Neural cell (in vitro differentiated cells): ENCODE data around the gene MED13L. TPM values are rescaled to one million over a fixed set of nuclear protein-coding genes. Genes with fewer than 3 reads are reported as not detected.

ENCODE experiments used
- H2AFZ ChIP-seq: fragments of 200-600, 300-800 bp; sonication (generic), shearing (Covaris generic); 2 replicates; pipeline ENCODE4 v1.6.0; 2014; ENCODE audit warnings: low read depth, mild to moderate bottlenecking, antibody characterized with exemption, low read length, moderate library complexity
- H3F3A ChIP-seq: fragments of 200-600 bp; shearing (Covaris generic); 2 replicates; pipeline ENCODE4 v1.6.1; 2016; ENCODE audit warnings: mild to moderate bottlenecking, moderate library complexity, mixed read lengths, antibody characterized with exemption, low read length; ENCODE audit not compliant: insufficient read depth, poor library complexity, severe bottlenecking
- H3K27ac ChIP-seq: fragments of 200-600, 300-800 bp; sonication (generic), shearing (Covaris generic); 2 replicates; pipeline ENCODE4 v1.5.1; 2014; ENCODE audit warnings: mild to moderate bottlenecking, low read length, moderate library complexity
- H3K27me3 ChIP-seq: fragments of 300-800, 200-600 bp; sonication (generic), shearing (Covaris generic); 2 replicates; pipeline ENCODE4 v1.6.0; 2014; ENCODE audit warnings: mild to moderate bottlenecking, low read depth, low read length, moderate library complexity; ENCODE audit not compliant: insufficient read depth
- H3K36me3 ChIP-seq: fragments of 300-800, 200-600 bp; sonication (generic), shearing (Covaris generic); 2 replicates; pipeline ENCODE4 v1.5.1; 2014; ENCODE audit warnings: mild to moderate bottlenecking, antibody characterized with exemption, low read length, moderate library complexity; ENCODE audit not compliant: insufficient read depth
- H3K4me2 ChIP-seq: fragments of 300-800, 200-600 bp; sonication (generic), shearing (Covaris generic); 2 replicates; pipeline ENCODE4 v1.6.0; 2014; ENCODE audit warnings: mild to moderate bottlenecking, low read length
- H3K4me3 ChIP-seq: fragments of 300-800, 200-600 bp; sonication (generic), shearing (Covaris generic); 2 replicates; pipeline ENCODE4 v1.5.1; 2014; ENCODE audit warnings: mild to moderate bottlenecking, low read length, moderate library complexity
- H3K79me2 ChIP-seq: fragments of 200-600 bp; shearing (Covaris generic); replicated peaks from 2 replicates; pipeline ENCODE4 v1.6.0; 2014; ENCODE audit warnings: mild to moderate bottlenecking, low read length, moderate library complexity; ENCODE audit not compliant: insufficient read depth
- H3K9ac ChIP-seq: fragments of 300-800, 200-600 bp; sonication (generic), shearing (Covaris generic); 2 replicates; pipeline ENCODE4 v1.6.1; 2016; ENCODE audit warnings: mild to moderate bottlenecking, low read length, mixed read lengths
- H3K9me2 ChIP-seq: fragments of 200-600 bp; shearing (Covaris generic); 2 replicates; pipeline ENCODE4 v1.6.1; 2016; ENCODE audit warnings: mild to moderate bottlenecking, low read length, mixed read lengths; ENCODE audit not compliant: insufficient read depth
- H3K9me3 ChIP-seq: fragments of 200-600, 300-800 bp; sonication (generic), shearing (Covaris generic); 2 replicates; pipeline ENCODE4 v1.6.1; 2016; ENCODE audit warnings: mild to moderate bottlenecking, mixed run types, low read length, moderate library complexity, mixed read lengths
- H4K20me1 ChIP-seq: fragments of 200-600 bp; shearing (Covaris generic); 2 replicates; pipeline ENCODE4 v1.6.1; 2016; ENCODE audit warnings: mild to moderate bottlenecking, mixed run types; ENCODE audit not compliant: insufficient read depth
- EP300 ChIP-seq: fragments of 450-650 bp; conservative IDR thresholded peaks from 2 replicates; pipeline ENCODE4 v1.6.1; 2014; ENCODE audit warnings: antibody characterized with exemption, mild to moderate bottlenecking, moderate library complexity; ENCODE audit not compliant: poor library complexity, severe bottlenecking
- EZH2 ChIP-seq: fragments of 200-600, 300-800 bp; shearing (Covaris generic), sonication (generic); IDR thresholded peaks from 2 replicates; pipeline ENCODE4 v1.6.1; 2014; ENCODE audit warnings: antibody characterized with exemption, low read length, borderline replicate concordance, mild to moderate bottlenecking; ENCODE audit not compliant: insufficient read depth, poor library complexity, severe bottlenecking
- MXI1 ChIP-seq: fragments of 450-650 bp; conservative IDR thresholded peaks from 2 replicates; pipeline ENCODE4 v1.6.1; 2014; ENCODE audit warnings: antibody characterized with exemption, mild to moderate bottlenecking; ENCODE audit not compliant: poor library complexity, severe bottlenecking
- POLR2AphosphoS5 ChIP-seq: IDR thresholded peaks from 2 replicates; pipeline ENCODE4 v1.6.1; 2012
- RAD21 ChIP-seq: fragments of 450-650 bp; conservative IDR thresholded peaks from 2 replicates; pipeline ENCODE4 v1.6.1; 2014; ENCODE audit warnings: antibody characterized with exemption, mild to moderate bottlenecking, moderate library complexity
- SMC3 ChIP-seq: fragments of 450-650 bp; conservative IDR thresholded peaks from 2 replicates; pipeline ENCODE4 v1.6.1; 2014; ENCODE audit warnings: antibody characterized with exemption, mild to moderate bottlenecking, moderate library complexity; ENCODE audit not compliant: poor library complexity
- TAF1 ChIP-seq: IDR thresholded peaks from 2 replicates; pipeline ENCODE4 v1.6.1; 2012; ENCODE audit warnings: low read depth
- polyA plus RNA-seq: library from polyadenylated mRNA; depleted of rRNA; stranded (reverse); fragments of >200 nt; gene quantifications from 2 replicates; pipeline ENCODE4 v1.2.3, GENCODE V29; 2014
- TF ChIP-seq, protein P1 (sequence below): IDR thresholded peaks from 2 replicates; pipeline ENCODE4 v1.6.1; 2012; ENCODE audit warnings: borderline replicate concordance
- TF ChIP-seq, protein P2 (sequence below): fragments of 450-650 bp; IDR thresholded peaks from 2 replicates; pipeline ENCODE4 v1.5.1; 2014; ENCODE audit warnings: antibody characterized with exemption, mild to moderate bottlenecking, moderate library complexity; ENCODE audit not compliant: poor library complexity, severe bottlenecking

The MED13L gene
- polyA plus RNA-seq, 1 donor from 2014 or later: 38.9 TPM

DNA sequence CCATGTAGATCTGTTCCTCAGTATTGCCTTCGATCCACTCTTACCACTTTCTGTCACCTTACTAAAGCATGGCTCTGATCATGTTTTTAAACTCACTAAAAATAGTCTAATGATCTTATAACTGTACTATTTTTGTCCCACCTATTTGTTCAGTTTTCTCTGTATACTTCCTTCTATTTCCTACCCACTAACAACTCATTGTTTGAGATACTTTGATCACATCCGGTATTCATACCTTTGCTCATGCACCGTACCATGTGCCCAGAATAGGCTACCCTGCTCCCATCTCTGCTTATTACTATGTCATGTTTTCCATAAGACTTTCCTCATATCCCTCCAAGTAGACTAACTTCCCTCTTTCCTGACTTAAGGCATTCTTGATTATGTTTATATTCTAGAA, 128.6 kb downstream of the MED13L start:
- Histone ChIP-seq H4K20me1 (no peaks in the 10 kb centered on the region), H3K36me3 (no peaks in the 10 kb centered on the region), H3F3A (no peaks in the 10 kb centered on the region), H2AFZ (no peak overlapping the region), H3K27ac (no peak overlapping the region), H3K9me3 (no peaks in the 10 kb centered on the region), H3K4me3 (no peak overlapping the region), H3K9me2 (no peaks in the 10 kb centered on the region), H3K9ac (no peak overlapping the region), H3K4me2 (no peak overlapping the region), H3K79me2 (peaks cover 18% of the 10 kb centered on the region), H3K27me3 (no peaks in the 10 kb centered on the region)
- TF ChIP-seq TAF1 (no peak), POLR2AphosphoS5 (no peak), MXI1 (no peak), EZH2 (no peak), EP300 (no peak), SMC3 (no peak), RAD21 (no peak)
- TF ChIP-seq, protein P1, sequence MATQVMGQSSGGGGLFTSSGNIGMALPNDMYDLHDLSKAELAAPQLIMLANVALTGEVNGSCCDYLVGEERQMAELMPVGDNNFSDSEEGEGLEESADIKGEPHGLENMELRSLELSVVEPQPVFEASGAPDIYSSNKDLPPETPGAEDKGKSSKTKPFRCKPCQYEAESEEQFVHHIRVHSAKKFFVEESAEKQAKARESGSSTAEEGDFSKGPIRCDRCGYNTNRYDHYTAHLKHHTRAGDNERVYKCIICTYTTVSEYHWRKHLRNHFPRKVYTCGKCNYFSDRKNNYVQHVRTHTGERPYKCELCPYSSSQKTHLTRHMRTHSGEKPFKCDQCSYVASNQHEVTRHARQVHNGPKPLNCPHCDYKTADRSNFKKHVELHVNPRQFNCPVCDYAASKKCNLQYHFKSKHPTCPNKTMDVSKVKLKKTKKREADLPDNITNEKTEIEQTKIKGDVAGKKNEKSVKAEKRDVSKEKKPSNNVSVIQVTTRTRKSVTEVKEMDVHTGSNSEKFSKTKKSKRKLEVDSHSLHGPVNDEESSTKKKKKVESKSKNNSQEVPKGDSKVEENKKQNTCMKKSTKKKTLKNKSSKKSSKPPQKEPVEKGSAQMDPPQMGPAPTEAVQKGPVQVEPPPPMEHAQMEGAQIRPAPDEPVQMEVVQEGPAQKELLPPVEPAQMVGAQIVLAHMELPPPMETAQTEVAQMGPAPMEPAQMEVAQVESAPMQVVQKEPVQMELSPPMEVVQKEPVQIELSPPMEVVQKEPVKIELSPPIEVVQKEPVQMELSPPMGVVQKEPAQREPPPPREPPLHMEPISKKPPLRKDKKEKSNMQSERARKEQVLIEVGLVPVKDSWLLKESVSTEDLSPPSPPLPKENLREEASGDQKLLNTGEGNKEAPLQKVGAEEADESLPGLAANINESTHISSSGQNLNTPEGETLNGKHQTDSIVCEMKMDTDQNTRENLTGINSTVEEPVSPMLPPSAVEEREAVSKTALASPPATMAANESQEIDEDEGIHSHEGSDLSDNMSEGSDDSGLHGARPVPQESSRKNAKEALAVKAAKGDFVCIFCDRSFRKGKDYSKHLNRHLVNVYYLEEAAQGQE: no peak
- TF ChIP-seq, protein P2, sequence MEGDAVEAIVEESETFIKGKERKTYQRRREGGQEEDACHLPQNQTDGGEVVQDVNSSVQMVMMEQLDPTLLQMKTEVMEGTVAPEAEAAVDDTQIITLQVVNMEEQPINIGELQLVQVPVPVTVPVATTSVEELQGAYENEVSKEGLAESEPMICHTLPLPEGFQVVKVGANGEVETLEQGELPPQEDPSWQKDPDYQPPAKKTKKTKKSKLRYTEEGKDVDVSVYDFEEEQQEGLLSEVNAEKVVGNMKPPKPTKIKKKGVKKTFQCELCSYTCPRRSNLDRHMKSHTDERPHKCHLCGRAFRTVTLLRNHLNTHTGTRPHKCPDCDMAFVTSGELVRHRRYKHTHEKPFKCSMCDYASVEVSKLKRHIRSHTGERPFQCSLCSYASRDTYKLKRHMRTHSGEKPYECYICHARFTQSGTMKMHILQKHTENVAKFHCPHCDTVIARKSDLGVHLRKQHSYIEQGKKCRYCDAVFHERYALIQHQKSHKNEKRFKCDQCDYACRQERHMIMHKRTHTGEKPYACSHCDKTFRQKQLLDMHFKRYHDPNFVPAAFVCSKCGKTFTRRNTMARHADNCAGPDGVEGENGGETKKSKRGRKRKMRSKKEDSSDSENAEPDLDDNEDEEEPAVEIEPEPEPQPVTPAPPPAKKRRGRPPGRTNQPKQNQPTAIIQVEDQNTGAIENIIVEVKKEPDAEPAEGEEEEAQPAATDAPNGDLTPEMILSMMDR: no peak

DNA sequence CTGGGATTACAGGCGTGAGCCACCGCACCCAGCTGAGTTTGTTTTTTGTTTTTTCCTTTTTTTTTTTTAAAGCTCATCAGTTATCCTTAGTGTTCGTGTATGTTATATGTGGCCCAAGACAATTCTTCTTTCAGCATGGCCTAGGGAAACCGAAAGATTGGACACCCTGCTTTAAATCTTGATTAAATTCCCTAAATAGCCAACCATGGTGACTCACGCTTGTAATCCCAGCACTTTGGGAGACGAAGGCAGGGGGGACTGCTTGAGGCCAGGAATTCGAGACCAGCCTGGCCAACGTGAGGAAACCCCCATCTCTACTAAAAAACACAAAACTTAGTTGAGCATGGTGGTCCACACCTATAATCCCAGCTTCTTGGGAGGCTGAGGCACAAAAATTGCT, 131.1 kb downstream of the MED13L start:
- Histone ChIP-seq H3K4me3 (no peak overlapping the region), H3K4me2 (no peak overlapping the region), H3K9me3 (no peaks in the 10 kb centered on the region), H2AFZ (no peak overlapping the region), H3K36me3 (no peaks in the 10 kb centered on the region), H3K27me3 (no peaks in the 10 kb centered on the region), H4K20me1 (no peaks in the 10 kb centered on the region), H3K79me2 (peaks cover 37% of the 10 kb centered on the region), H3F3A (no peaks in the 10 kb centered on the region), H3K9ac (no peak overlapping the region), H3K9me2 (no peaks in the 10 kb centered on the region), H3K27ac (no peak overlapping the region)
- no peak for TF ChIP-seq MXI1
- no peak for TF ChIP-seq EP300
- TF ChIP-seq RAD21: no peak
- TF ChIP-seq TAF1: no peak
- no peak for TF ChIP-seq EZH2
- TF ChIP-seq SMC3: no peak

DNA sequence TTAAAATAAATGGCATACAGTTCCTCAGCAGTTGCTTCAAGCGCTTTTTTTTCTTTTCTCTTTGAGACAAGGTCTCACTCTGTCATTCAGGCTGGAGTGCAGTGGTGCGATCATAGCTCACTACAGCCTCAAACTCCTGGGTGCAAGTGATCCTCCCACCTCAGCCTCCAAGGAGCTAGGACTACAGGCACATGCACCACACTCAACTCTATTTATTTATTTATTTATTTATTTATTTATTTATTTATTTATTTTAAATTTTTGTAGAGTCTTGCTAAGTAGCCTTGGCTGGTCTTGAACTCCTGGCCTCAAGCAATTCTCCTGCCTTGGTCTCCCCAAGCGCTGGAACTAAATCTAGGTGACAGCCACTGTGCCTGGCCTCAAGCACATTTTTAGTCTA, 132.0 kb downstream of the MED13L start:
- TF ChIP-seq RAD21 (no peak), SMC3 (no peak), EZH2 (no peak), EP300 (no peak), MXI1 (no peak), POLR2AphosphoS5 (no peak), TAF1 (no peak)
- TF ChIP-seq, protein P2: no peak
- TF ChIP-seq, protein P1: no peak
- H3K9me3 ChIP-seq: no peaks in the 10 kb centered on the region
- no peaks in the 10 kb centered on the region for H3K27me3 ChIP-seq
- no peaks in the 10 kb centered on the region for H3K36me3 ChIP-seq
- H3K9me2 ChIP-seq: no peaks in the 10 kb centered on the region
- no peak overlapping the region for H3K4me3 ChIP-seq
- H3K4me2 ChIP-seq: no peak overlapping the region
- H3K27ac ChIP-seq: no peak overlapping the region
- no peaks in the 10 kb centered on the region for H3F3A ChIP-seq
- H2AFZ ChIP-seq: no peak overlapping the region
- no peaks in the 10 kb centered on the region for H4K20me1 ChIP-seq
- H3K9ac ChIP-seq: no peak overlapping the region
- H3K79me2 ChIP-seq: peaks cover 41% of the 10 kb centered on the region
